ENCODE results near the gene MGAT4B. TPM values are rescaled to one million over a fixed set of nuclear protein-coding genes. Genes with fewer than 3 reads are reported as not detected.

Gene MGAT4B
- total RNA-seq (2021; ENCODE audit: unreplicated experiment) (148 TPM), Bru-seq, nascent RNA (percentile 64 among the genes with signal in this experiment), BruChase-seq, experiment 1, labeled RNA remaining after a 6-hour chase (percentile 88 among the genes with signal in this experiment), BruChase-seq, experiment 2, labeled RNA remaining after a 2-hour chase (percentile 86 among the genes with signal in this experiment)
- polyA plus RNA-seq (2012): 85.4 and 95.3 TPM in 2 replicates
- long read RNA-seq, transcript MGAT4B-201 (15 exons, 2,446 nt): major isoform, 66 of 118 reads
- long read RNA-seq, transcript MGAT4B-202 (14 exons, 3,027 nt): minor isoform, 7 of 118 reads
- long read RNA-seq, partial matches to known transcripts: 30 of 118 reads
- long read RNA-seq, other reads (novel, unspliced or antisense): 15 of 118 reads

DNA sequence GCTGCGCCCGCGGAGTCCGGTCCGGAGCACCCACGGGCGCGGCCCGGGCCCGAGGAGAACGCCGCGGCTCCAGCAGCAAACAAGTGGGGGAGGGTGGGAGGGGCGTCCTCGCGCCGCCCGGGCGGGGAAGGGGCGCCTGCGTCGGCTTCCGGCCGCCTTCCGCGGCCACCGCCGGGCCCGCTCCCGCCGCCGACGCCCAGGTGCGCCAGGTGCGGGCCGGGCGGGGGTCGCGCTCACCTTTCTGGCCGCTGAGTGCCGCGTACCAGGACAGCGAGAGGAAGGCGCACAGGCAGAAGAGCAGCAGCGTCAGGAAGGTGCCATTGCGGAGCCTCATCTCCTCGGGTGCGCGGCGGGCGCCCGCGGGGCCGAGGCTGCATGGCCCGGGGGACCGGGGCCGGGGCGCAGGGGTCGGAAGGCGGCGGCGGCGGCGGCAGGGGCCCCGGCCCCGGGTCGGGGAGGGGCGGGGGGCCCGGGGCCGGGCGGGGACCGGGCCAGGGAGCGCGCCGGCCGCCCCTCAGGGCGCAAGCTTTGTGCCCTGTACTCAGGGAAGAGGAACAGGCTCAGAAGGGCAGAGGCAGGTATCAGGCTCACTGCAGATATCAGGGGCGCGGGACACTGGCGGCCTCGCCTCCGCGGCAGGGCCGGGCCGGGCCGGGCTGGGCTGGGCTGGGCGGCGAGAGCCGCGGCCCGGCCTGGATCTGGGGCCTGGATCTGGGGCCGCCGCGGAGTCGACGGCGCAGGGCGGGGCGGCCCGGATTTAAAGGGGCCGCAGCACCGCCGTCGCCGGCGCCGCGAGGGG, at the start of gene MGAT4B:
Gene MGAT4B, minus strand, starts transcription at position 617 of the 799 bp plus-strand sequence. Its CDS starts 283 bp downstream, at position 334.
- TF ChIP-seq EZH2 (IDR thresholded peaks at IDR 0.05) (no peak), POLR2AphosphoS5 (IDR thresholded peaks at IDR 0.05; ENCODE audit: low read depth, low read length) (peak; percentile 85), POLR2A (IDR thresholded peaks at IDR 0.05; ENCODE audit: borderline replicate concordance, extremely low read depth, insufficient read depth, insufficient read length) (peak; percentile 68), EGR1 (IDR thresholded peaks at IDR 0.05; ENCODE audit: low read depth) (no peak), YY1 (IDR thresholded peaks at IDR 0.05; ENCODE audit: extremely low read depth, insufficient replicate concordance, low read depth, low read length) (peak; percentile 63), TCF7L2 (IDR thresholded peaks at IDR 0.05; ENCODE audit: borderline replicate concordance, extremely low read depth, insufficient read depth, insufficient read length) (peak; percentile 73), ZFX (IDR thresholded peaks at IDR 0.05) (peak; percentile 83)
- TF ChIP-seq, protein P1, sequence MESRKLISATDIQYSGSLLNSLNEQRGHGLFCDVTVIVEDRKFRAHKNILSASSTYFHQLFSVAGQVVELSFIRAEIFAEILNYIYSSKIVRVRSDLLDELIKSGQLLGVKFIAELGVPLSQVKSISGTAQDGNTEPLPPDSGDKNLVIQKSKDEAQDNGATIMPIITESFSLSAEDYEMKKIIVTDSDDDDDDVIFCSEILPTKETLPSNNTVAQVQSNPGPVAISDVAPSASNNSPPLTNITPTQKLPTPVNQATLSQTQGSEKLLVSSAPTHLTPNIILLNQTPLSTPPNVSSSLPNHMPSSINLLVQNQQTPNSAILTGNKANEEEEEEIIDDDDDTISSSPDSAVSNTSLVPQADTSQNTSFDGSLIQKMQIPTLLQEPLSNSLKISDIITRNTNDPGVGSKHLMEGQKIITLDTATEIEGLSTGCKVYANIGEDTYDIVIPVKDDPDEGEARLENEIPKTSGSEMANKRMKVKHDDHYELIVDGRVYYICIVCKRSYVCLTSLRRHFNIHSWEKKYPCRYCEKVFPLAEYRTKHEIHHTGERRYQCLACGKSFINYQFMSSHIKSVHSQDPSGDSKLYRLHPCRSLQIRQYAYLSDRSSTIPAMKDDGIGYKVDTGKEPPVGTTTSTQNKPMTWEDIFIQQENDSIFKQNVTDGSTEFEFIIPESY (IDR thresholded peaks at IDR 0.05; ENCODE audit: extremely low read depth, insufficient replicate concordance, low read length): peak; percentile 27

More for the DNA sequence above, at the start of gene MGAT4B:
- BruUV-seq (replicated peaks): no TSS peak
- Histone ChIP-seq H3K9me3 (ENCODE audit: control insufficient read depth in 1 of 2, insufficient read depth in 1 of 2, low read depth in 1 of 2, low read length in 2 of 2) (no peaks in the 10 kb centered on the region), H3K27ac (ENCODE audit: low read depth, low read length) (peak within 1 kb of the TSS; percentile 99), H2AFZ (ENCODE audit: low read depth, low read length, poor library complexity, severe bottlenecking) (no peak within 1 kb of the TSS), H3K4me1 (ENCODE audit: control insufficient read depth in 1 of 2, insufficient read depth in 2 of 2, low read length in 2 of 2) (peaks cover 38 to 57% of the 10 kb centered on the region in 2 experiments), H3K79me2 (ENCODE audit: insufficient read depth, low read length) (peaks cover 50% of the 10 kb centered on the region), H3K36me3 (ENCODE audit: control insufficient read depth in 1 of 2, insufficient read depth in 2 of 2, low read length in 2 of 2) (no peaks in the 10 kb centered on the region), H3K9ac (ENCODE audit: low read length) (peak within 1 kb of the TSS; percentile 88), H3K27me3 (ENCODE audit: insufficient read depth, low read length) (no peaks in the 10 kb centered on the region), H3K4me2 (ENCODE audit: low read length) (peak within 1 kb of the TSS; percentile 99), H3K9me2 (ENCODE audit: insufficient read depth) (no peaks in the 10 kb centered on the region), H4K20me1 (ENCODE audit: insufficient read depth) (no peaks in the 10 kb centered on the region), H3K4me3 (replicated peaks in 1 of 2; ENCODE audit: low read depth in 1 of 2, low read length in 2 of 2) (peak within 1 kb of the TSS; percentile 71 to 92)
- DNase-seq (ENCODE audit: low read depth, low spot score): no peak
- POLR2A ChIA-PET: interaction anchor here (0.6 to 2.8 kb wide), 4 partner anchors 9 to 886 kb away, joined by 3 to 9 read pairs (median 6); partner anchors contain the start of gene SQSTM1
- CTCF ChIA-PET: interaction anchor here (0.8 kb wide), 1 partner anchor 11 kb away, joined by 3 read pairs; no protein-coding TSS in a partner anchor
- intact Hi-C loops (cut with micrococcal nuclease): loop anchor here (2.0 kb wide), 1 partner anchor 14 kb away; the partner anchor contains the start of gene SQSTM1
- peak; percentile 65 for ATAC-seq
- RAD21 ChIA-PET (ENCODE audit: low non-redundant PET in 1 of 2, low total read pairs in 2 of 2, uncharacterized antibody in 2 of 2, unreplicated experiment in 2 of 2): interaction anchor here in 1 of 2 experiments (1.1 kb wide), 1 partner anchor 14 kb away, joined by 3 read pairs; the partner anchor contains the start of gene SQSTM1

All from HCT116 (cell line).